IMR-90 (cell line): ENCODE measurements around the gene KCNQ1. TPM values are rescaled to one million over a fixed set of nuclear protein-coding genes. Genes with fewer than 3 reads are reported as not detected.

Experiments used
- ATAC-seq: fragments of 200-7000 bp; cut with Tn5 transposase; 2 replicates; pipeline ENCODE4 v1.9.1; 2020; ENCODE audit warnings: low read depth, mild to moderate bottlenecking, moderate library complexity
- BruUV-seq: library from RNA; stranded (reverse); fragments of 400-500 nt; replicated peaks from 2 replicates; lab custom pipeline; 2021; lab: Mats Ljungman, UMichigan
- CTCF ChIA-PET: fragments of 300-600 bp; formaldehyde crosslinking; extraction: SDS; loops from one replicate; lab custom pipeline; 2021; ENCODE audit warnings: antibody characterized with exemption; lab: Yijun Ruan, JAX
- POLR2A ChIA-PET: fragments of 300-600 bp; sonication (Branson Sonifier 250); formaldehyde crosslinking; loops from one replicate; lab custom pipeline; 2022; ENCODE audit warnings: antibody characterized with exemption; ENCODE audit not compliant: unreplicated experiment; lab: Charles Lee
- DNase-seq: peaks from one replicate; pipeline ENCODE4 v3.0.0; 2013
- H2AFZ ChIP-seq: replicated peaks from 2 replicates; pipeline ENCODE3; 2013; ENCODE audit warnings: low read length, mild to moderate bottlenecking; ENCODE audit not compliant: poor library complexity
- H2AK5ac ChIP-seq: 2 replicates; pipeline ENCODE4 v1.6.1; 2013; ENCODE audit warnings: low read depth, low read length, inconsistent platforms
- H2AK9ac ChIP-seq: replicated peaks from 2 replicates; pipeline ENCODE3; 2013; ENCODE audit warnings: mild to moderate bottlenecking, low read depth, low read length, moderate library complexity; ENCODE audit not compliant: poor library complexity
- H2BK120ac ChIP-seq: 2 replicates; pipeline ENCODE4 v1.6.1; 2013; ENCODE audit warnings: low read depth, low read length, inconsistent platforms
- H2BK15ac ChIP-seq: 3 replicates; pipeline ENCODE4 v1.6.1; 2013; ENCODE audit warnings: low read depth, low read length, inconsistent platforms
- H2BK20ac ChIP-seq: 2 replicates; pipeline ENCODE4 v1.6.1; 2013; ENCODE audit warnings: low read depth, mild to moderate bottlenecking, inconsistent platforms, low read length, moderate library complexity
- H2BK5ac ChIP-seq: 2 replicates; pipeline ENCODE4 v1.6.1; 2013; ENCODE audit warnings: mild to moderate bottlenecking, low read depth, low read length, inconsistent platforms; ENCODE audit not compliant: poor library complexity, severe bottlenecking
- H3K14ac ChIP-seq: replicated peaks from 2 replicates; pipeline ENCODE4 v1.6.1; 2013; ENCODE audit warnings: low read depth, low read length, inconsistent platforms
- H3K18ac ChIP-seq: 2 replicates; pipeline ENCODE4 v1.6.1; 2013; ENCODE audit warnings: low read depth, low read length, control low read depth
- H3K23ac ChIP-seq: 2 replicates; pipeline ENCODE4 v1.6.1; 2013; ENCODE audit warnings: low read depth, low read length, inconsistent platforms
- H3K27ac ChIP-seq: 2 replicates; pipeline ENCODE4 v1.5.1; 2013; ENCODE audit warnings: mild to moderate bottlenecking, control low read depth, low read length; ENCODE audit not compliant: insufficient read depth
- H3K27me3 ChIP-seq: 2 replicates; pipeline ENCODE4 v1.6.1; 2013; ENCODE audit warnings: low read length; ENCODE audit not compliant: control insufficient read depth, insufficient read depth
- H3K36me3 ChIP-seq: 2 replicates; pipeline ENCODE4 v1.6.1; 2013; ENCODE audit warnings: low read length, mixed read lengths; ENCODE audit not compliant: control insufficient read depth, insufficient read depth
- H3K4ac ChIP-seq: 2 replicates; pipeline ENCODE4 v1.6.1; 2013; ENCODE audit warnings: low read depth, low read length, inconsistent platforms
- H3K4me1 ChIP-seq: 2 replicates; pipeline ENCODE4 v1.6.1; 2013; ENCODE audit warnings: low read length, mixed read lengths; ENCODE audit not compliant: control insufficient read depth, insufficient read depth
- H3K4me2 ChIP-seq: 2 replicates; pipeline ENCODE4 v1.6.1; 2013; ENCODE audit warnings: low read depth, mild to moderate bottlenecking, control low read depth, low read length, moderate library complexity
- H3K4me3 ChIP-seq: 2 replicates; pipeline ENCODE4 v1.5.1; 2013; ENCODE audit warnings: low read depth, mild to moderate bottlenecking, control low read depth, low read length, moderate library complexity; ENCODE audit not compliant: insufficient read depth
- H3K56ac ChIP-seq: 2 replicates; pipeline ENCODE4 v1.6.1; 2013; ENCODE audit warnings: low read length, inconsistent platforms; ENCODE audit not compliant: insufficient read depth; ENCODE audit errors: extremely low read depth
- H3K79me1 ChIP-seq, 2 experiments: 2 replicates each; pipeline ENCODE4 v1.6.1; 2013; ENCODE audit warnings: low read length in 2 of 2, inconsistent platforms in 1 of 2, low read depth in 1 of 2
- H3K9ac ChIP-seq: 2 replicates; pipeline ENCODE4 v1.6.1; 2013; ENCODE audit warnings: low read depth, low read length, control low read depth
- H3K9me1 ChIP-seq: 2 replicates; pipeline ENCODE4 v1.6.1; 2013; ENCODE audit warnings: low read length, inconsistent platforms; ENCODE audit not compliant: insufficient read depth
- H3K9me3 ChIP-seq: 2 replicates; pipeline ENCODE4 v1.6.1; 2013; ENCODE audit warnings: low read length; ENCODE audit not compliant: control insufficient read depth, insufficient read depth
- H4K20me1 ChIP-seq: 2 replicates; pipeline ENCODE4 v1.6.1; 2013; ENCODE audit warnings: low read length, inconsistent platforms; ENCODE audit not compliant: insufficient read depth
- H4K5ac ChIP-seq: 2 replicates; pipeline ENCODE4 v1.6.1; 2013; ENCODE audit warnings: mild to moderate bottlenecking, low read depth, low read length, control low read depth
- H4K8ac ChIP-seq, 2 experiments: 2 replicates each; pipeline ENCODE4 v1.6.1; 2013; ENCODE audit warnings: low read depth in 2 of 2, low read length in 2 of 2, control low read depth in 1 of 2, inconsistent platforms in 1 of 2
- H4K91ac ChIP-seq: 2 replicates; pipeline ENCODE4 v1.6.1; 2013; ENCODE audit warnings: low read depth, low read length, inconsistent platforms; ENCODE audit not compliant: insufficient read depth
- BHLHE40 ChIP-seq: fragments of 150-350 bp; IDR thresholded peaks from 2 replicates; pipeline ENCODE4 v1.6.1; 2016; ENCODE audit warnings: mild to moderate bottlenecking, low read depth, low read length
- CEBPB ChIP-seq: IDR thresholded peaks from 2 replicates; pipeline ENCODE4 v1.6.1; 2012; ENCODE audit warnings: low read depth, low read length, improper control_type of control experiment
- CHD1 ChIP-seq: IDR thresholded peaks from 2 replicates; pipeline ENCODE4 v1.6.1; 2012; ENCODE audit warnings: low read depth, low read length, improper control_type of control experiment
- FOS ChIP-seq: fragments of 150-350 bp; IDR thresholded peaks from 2 replicates; pipeline ENCODE4 v1.6.1; 2016; ENCODE audit warnings: low read depth, low read length
- MAZ ChIP-seq: IDR thresholded peaks from 2 replicates; pipeline ENCODE4 v1.6.1; 2012; ENCODE audit warnings: low read depth, mild to moderate bottlenecking, low read length, improper control_type of control experiment, moderate library complexity, borderline replicate concordance
- MXI1 ChIP-seq: IDR thresholded peaks from 2 replicates; pipeline ENCODE4 v1.6.1; 2012; ENCODE audit warnings: low read depth, mild to moderate bottlenecking, low read length, moderate library complexity, borderline replicate concordance
- NFE2L2 ChIP-seq: fragments of 150-350 bp; IDR thresholded peaks from 2 replicates; pipeline ENCODE4 v1.6.1; 2016; ENCODE audit warnings: low read depth, mild to moderate bottlenecking, low read length
- POLR2A ChIP-seq: IDR thresholded peaks from 2 replicates; pipeline ENCODE4 v1.6.1; 2012; ENCODE audit warnings: mild to moderate bottlenecking, low read depth, low read length
- RAD21 ChIP-seq: IDR thresholded peaks from 2 replicates; pipeline ENCODE4 v1.6.1; 2012; ENCODE audit warnings: low read length, improper control_type of control experiment
- RCOR1 ChIP-seq: IDR thresholded peaks from 2 replicates; pipeline ENCODE4 v1.6.1; 2012; ENCODE audit warnings: mild to moderate bottlenecking, low read length, improper control_type of control experiment; ENCODE audit not compliant: insufficient replicate concordance
- RFX5 ChIP-seq: IDR thresholded peaks from 2 replicates; pipeline ENCODE4 v1.8.0; 2012; ENCODE audit warnings: low read depth, mild to moderate bottlenecking, low read length, moderate library complexity
- SMC3 ChIP-seq: fragments of 150-350 bp; IDR thresholded peaks from 2 replicates; pipeline ENCODE4 v1.6.1; 2016; ENCODE audit warnings: low read depth, mild to moderate bottlenecking, antibody characterized with exemption, low read length, moderate library complexity
- WGBS, 2 experiments: methylation state at CpG; one replicate each; pipeline versions ENCODE4 v1.1.5 to v1.1.7; 2013; ENCODE audit warnings: missing lambda C conversion rate in 2 of 2; ENCODE audit not compliant: insufficient read length in 1 of 2; ENCODE audit errors: extremely low coverage in 2 of 2; 5-methylcytosine and 5-hydroxymethylcytosine counted together
- dilution Hi-C: fragments of 300-500 bp; cut with HindIII; formaldehyde crosslinking; loops from one replicate; pipeline ENCODE4 v1.14.3; 2018; ENCODE audit warnings: low sequenced_read_pairs; ENCODE audit not compliant: unreplicated experiment
- in situ Hi-C: fragments of 300-500 bp; cut with MboI; formaldehyde crosslinking; loops from 3 replicates; pipeline ENCODE4 v1.14.3; 2019; ENCODE audit warnings: low sequenced_read_pairs, inconsistent platforms, mixed read lengths
- intact Hi-C: fragments of 100-400 bp; cut with micrococcal nuclease; formaldehyde crosslinking; loops from 2 replicates; pipeline ENCODE4 v1.10.0; 2022
- polyA plus RNA-seq, 3 experiments: library from polyadenylated mRNA; depleted of rRNA; stranded (reverse); fragments of >200 nt; gene quantifications; 2 replicates each; pipeline ENCODE4 v1.2.3, GENCODE V29; 2012; ENCODE audit warnings: low replicate concordance in 1 of 3
- total RNA-seq: library from RNA; depleted of rRNA; stranded (reverse); fragments of >200 nt; gene quantifications from 2 replicates; pipeline ENCODE4 v1.2.3, GENCODE V29; 2012
- TF ChIP-seq, protein P1 (sequence below): fragments of 150-350 bp; IDR thresholded peaks from 2 replicates; pipeline ENCODE4 v1.6.1; 2017; ENCODE audit warnings: mild to moderate bottlenecking, antibody characterized with exemption, low read length, low read depth
- TF ChIP-seq, protein P2 (sequence below): conservative IDR thresholded peaks from 2 replicates; pipeline ENCODE4 v1.5.1; 2012; ENCODE audit warnings: mild to moderate bottlenecking, low read depth, low read length, improper control_type of control experiment
- TF ChIP-seq, protein P3 (sequence below): fragments of 150-350 bp; IDR thresholded peaks from 2 replicates; pipeline ENCODE4 v1.6.1; 2016; ENCODE audit warnings: low read depth, mild to moderate bottlenecking, low read length, moderate library complexity, borderline replicate concordance

The KCNQ1 gene
- total and polyA plus RNA-seq, 2 of the 4 experiments (the other 2 are of a cell fraction), result 0.07 TPM; not detected in 1

DNA sequence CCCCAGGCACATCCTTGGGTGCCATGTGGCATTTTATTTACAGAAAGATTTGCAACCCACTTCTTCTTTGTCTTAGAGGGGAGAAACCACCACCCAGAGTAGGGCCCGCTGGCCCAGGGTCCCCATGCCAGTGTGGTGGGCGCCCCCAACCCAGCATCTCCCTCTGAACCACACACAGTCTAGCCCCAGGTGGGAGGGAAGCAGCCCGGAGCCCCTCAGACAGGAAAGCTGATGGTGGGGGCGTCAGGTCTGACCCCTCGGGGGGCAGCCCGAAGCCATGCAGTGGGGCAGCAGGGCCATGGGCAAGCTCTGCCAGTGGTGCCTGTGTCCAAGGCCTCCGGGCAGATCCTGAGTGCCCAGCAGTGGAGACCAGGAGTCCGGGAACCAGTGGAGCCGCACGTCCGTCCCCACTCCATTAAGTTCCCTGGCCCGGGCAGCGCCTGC, 12.2 kb upstream of the KCNQ1 start:
- H3K4me1 ChIP-seq, result no peaks in the 10 kb centered on the region
- BruUV-seq, result no TSS peak
- no peak overlapping the region for H3K4me2 ChIP-seq
- H3K79me1 ChIP-seq, result no peaks in the 10 kb centered on the region
- POLR2A ChIA-PET, result no interaction called here
- no peaks in the 10 kb centered on the region for H4K20me1 ChIP-seq
- H3K4ac ChIP-seq, result no peak overlapping the region
- WGBS, 2 experiments, result 72% methylated on average over 4 of the region's 13 CpGs; no CpG with 5 or more reads in 1 of the 2 experiments
- no peak overlapping the region for H3K9ac ChIP-seq
- no peak overlapping the region for H4K8ac ChIP-seq
- no peak overlapping the region for H3K14ac ChIP-seq
- TF ChIP-seq RFX5 (no peak), POLR2A (no peak), MXI1 (no peak), RCOR1 (no peak), RAD21 (no peak), MAZ (no peak), BHLHE40 (no peak), SMC3 (no peak), CEBPB (no peak), CHD1 (no peak), NFE2L2 (no peak), FOS (no peak)
- TF ChIP-seq, protein P1, sequence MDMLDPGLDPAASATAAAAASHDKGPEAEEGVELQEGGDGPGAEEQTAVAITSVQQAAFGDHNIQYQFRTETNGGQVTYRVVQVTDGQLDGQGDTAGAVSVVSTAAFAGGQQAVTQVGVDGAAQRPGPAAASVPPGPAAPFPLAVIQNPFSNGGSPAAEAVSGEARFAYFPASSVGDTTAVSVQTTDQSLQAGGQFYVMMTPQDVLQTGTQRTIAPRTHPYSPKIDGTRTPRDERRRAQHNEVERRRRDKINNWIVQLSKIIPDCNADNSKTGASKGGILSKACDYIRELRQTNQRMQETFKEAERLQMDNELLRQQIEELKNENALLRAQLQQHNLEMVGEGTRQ, result no peak
- TF ChIP-seq, protein P2, sequence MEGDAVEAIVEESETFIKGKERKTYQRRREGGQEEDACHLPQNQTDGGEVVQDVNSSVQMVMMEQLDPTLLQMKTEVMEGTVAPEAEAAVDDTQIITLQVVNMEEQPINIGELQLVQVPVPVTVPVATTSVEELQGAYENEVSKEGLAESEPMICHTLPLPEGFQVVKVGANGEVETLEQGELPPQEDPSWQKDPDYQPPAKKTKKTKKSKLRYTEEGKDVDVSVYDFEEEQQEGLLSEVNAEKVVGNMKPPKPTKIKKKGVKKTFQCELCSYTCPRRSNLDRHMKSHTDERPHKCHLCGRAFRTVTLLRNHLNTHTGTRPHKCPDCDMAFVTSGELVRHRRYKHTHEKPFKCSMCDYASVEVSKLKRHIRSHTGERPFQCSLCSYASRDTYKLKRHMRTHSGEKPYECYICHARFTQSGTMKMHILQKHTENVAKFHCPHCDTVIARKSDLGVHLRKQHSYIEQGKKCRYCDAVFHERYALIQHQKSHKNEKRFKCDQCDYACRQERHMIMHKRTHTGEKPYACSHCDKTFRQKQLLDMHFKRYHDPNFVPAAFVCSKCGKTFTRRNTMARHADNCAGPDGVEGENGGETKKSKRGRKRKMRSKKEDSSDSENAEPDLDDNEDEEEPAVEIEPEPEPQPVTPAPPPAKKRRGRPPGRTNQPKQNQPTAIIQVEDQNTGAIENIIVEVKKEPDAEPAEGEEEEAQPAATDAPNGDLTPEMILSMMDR, result no peak
- TF ChIP-seq, protein P3, sequence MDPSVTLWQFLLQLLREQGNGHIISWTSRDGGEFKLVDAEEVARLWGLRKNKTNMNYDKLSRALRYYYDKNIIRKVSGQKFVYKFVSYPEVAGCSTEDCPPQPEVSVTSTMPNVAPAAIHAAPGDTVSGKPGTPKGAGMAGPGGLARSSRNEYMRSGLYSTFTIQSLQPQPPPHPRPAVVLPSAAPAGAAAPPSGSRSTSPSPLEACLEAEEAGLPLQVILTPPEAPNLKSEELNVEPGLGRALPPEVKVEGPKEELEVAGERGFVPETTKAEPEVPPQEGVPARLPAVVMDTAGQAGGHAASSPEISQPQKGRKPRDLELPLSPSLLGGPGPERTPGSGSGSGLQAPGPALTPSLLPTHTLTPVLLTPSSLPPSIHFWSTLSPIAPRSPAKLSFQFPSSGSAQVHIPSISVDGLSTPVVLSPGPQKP, result no peak
- ATAC-seq, result no peak
- H3K36me3 ChIP-seq, result no peaks in the 10 kb centered on the region
- H2BK120ac ChIP-seq, result no peak overlapping the region
- intact Hi-C loops (no loop called here), in situ Hi-C loops (loop anchor here (10.0 kb wide), 1 partner anchor 82 kb away; no protein-coding TSS in a partner anchor), dilution Hi-C loops (no loop called here)
- no peak overlapping the region for H4K91ac ChIP-seq
- no peak overlapping the region for H2BK15ac ChIP-seq
- H2AK9ac ChIP-seq, result no peak overlapping the region
- H2BK5ac ChIP-seq, result no peak overlapping the region
- H2AFZ ChIP-seq, result no peak overlapping the region
- no peak overlapping the region for H3K4me3 ChIP-seq
- H2AK5ac ChIP-seq, result no peak overlapping the region
- H3K18ac ChIP-seq, result no peak overlapping the region
- no peak overlapping the region for H4K5ac ChIP-seq
- CTCF ChIA-PET, result no interaction called here
- H3K27me3 ChIP-seq, result peaks cover 15% of the 10 kb centered on the region; the same call in 1 of the 2 replicates
- H3K9me1 ChIP-seq, result no peaks in the 10 kb centered on the region
- DNase-seq, result no peak
- H2BK20ac ChIP-seq, result no peak overlapping the region
- H3K27ac ChIP-seq, result no peak overlapping the region
- H3K56ac ChIP-seq, result no peak overlapping the region
- no peaks in the 10 kb centered on the region for H3K9me3 ChIP-seq
- no peak overlapping the region for H3K23ac ChIP-seq
